Measurements from ENCODE around the gene PSMA2. TPM values are rescaled to one million over a fixed set of nuclear protein-coding genes. Genes with fewer than 3 reads are reported as not detected.

PSMA2 gene
- total RNA-seq, 1 experiment from 2014 or later = 228 TPM

DNA sequence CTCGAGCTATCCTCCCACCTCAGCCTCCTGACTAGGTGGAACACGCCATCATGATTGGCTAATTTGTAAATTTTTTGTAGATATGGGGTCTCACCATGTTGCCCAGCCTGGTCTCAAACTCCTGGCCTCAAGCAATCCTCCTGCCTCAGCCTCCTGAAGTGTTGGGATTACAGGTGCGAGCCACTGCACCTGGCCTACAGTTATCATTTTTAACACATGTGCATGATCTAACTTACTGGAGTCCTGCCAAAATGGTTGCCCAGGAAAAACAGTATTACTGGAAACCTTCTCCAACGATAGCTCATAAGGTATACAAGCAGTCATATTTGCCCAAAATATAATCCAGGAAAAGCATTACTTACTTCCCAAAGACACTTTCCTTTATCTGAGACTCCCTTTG, 20.4 kb upstream of the PSMA2 start:
- POLR2A ChIA-PET = no interaction called here
- H3K4me1 Mint-ChIP-seq = peaks cover 3% of the 10 kb centered on the region; the same call in 1 of the 2 replicates

DNA sequence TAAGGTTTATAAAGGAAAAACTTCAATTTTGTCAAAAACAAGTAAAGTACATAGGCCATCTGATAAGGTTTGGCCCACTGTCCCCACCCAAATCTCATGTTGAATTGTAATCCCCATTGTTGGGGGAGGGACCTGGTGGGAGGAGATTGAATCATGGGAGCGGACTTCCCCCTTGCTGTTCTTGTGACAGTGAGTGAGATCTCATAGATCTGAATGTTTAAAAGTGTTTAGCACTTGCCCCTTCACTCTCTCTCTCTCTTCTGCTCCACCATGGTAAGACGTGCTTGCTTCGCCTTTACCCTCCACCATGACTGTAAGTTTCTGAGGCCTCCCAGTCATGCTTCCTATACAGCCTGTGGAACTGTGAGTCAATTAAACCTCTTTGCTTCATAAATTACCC, 18.4 kb upstream of the PSMA2 start:
- ATAC-seq (no peak), DNase-seq (ENCODE audit: low spot score) (no peak)
- TF ChIP-seq, protein P1, sequence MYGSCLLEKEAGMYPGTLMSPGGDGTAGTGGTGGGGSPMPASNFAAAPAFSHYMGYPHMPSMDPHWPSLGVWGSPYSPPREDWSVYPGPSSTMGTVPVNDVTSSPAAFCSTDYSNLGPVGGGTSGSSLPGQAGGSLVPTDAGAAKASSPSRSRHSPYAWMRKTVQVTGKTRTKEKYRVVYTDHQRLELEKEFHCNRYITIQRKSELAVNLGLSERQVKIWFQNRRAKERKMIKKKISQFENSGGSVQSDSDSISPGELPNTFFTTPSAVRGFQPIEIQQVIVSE (CRISPR knock-in tag; IDR thresholded peaks at IDR 0.05; ENCODE audit: borderline replicate concordance) = no peak
- TF ChIP-seq OVOL2 (CRISPR knock-in tag; IDR thresholded peaks at IDR 0.05; ENCODE audit: borderline replicate concordance) = no peak
- H3K27me3 Mint-ChIP-seq (ENCODE audit: low read depth) = no peaks in the 10 kb centered on the region
- ChIA-PET CTCF (interaction anchor here (0.9 kb wide), 1 partner anchor 121 kb away, joined by 3 read pairs; no protein-coding TSS in a partner anchor), POLR2A (no interaction called here)
- peaks cover 8% of the 10 kb centered on the region for H3K4me1 Mint-ChIP-seq
- peaks cover 6% of the 10 kb centered on the region for H3K36me3 Mint-ChIP-seq
- peaks cover 19% of the 10 kb centered on the region for H3K9me3 Mint-ChIP-seq
- H3K4me3 Mint-ChIP-seq = no peak overlapping the region
- no peak overlapping the region for H3K27ac Mint-ChIP-seq

More for the DNA sequence above, 20.4 kb upstream of the PSMA2 start:
- H3K27ac Mint-ChIP-seq = no peak overlapping the region
- ATAC-seq = no peak
- H3K9me3 Mint-ChIP-seq = peaks cover 32% of the 10 kb centered on the region
- peaks cover 19% of the 10 kb centered on the region for H3K36me3 Mint-ChIP-seq
- CTCF ChIA-PET = no interaction called here
- DNase-seq (ENCODE audit: low spot score) = no peak
- no peak for TF ChIP-seq ZBTB21 (CRISPR knock-in tag; IDR thresholded peaks at IDR 0.05; ENCODE audit: borderline replicate concordance)
- TF ChIP-seq CBFB (CRISPR knock-in tag; IDR thresholded peaks at IDR 0.05; ENCODE audit: low read depth) = no peak
- no peak for TF ChIP-seq SOX15 (CRISPR knock-in tag; IDR thresholded peaks at IDR 0.05)
- TF ChIP-seq RORB (CRISPR knock-in tag; IDR thresholded peaks at IDR 0.05) = no peak
- no peak for TF ChIP-seq TEAD4 (CRISPR knock-in tag; IDR thresholded peaks at IDR 0.05)
- TF ChIP-seq, protein P2, sequence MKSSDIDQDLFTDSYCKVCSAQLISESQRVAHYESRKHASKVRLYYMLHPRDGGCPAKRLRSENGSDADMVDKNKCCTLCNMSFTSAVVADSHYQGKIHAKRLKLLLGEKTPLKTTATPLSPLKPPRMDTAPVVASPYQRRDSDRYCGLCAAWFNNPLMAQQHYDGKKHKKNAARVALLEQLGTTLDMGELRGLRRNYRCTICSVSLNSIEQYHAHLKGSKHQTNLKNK (CRISPR knock-in tag; IDR thresholded peaks at IDR 0.05) = no peak
- TF ChIP-seq, protein P3, sequence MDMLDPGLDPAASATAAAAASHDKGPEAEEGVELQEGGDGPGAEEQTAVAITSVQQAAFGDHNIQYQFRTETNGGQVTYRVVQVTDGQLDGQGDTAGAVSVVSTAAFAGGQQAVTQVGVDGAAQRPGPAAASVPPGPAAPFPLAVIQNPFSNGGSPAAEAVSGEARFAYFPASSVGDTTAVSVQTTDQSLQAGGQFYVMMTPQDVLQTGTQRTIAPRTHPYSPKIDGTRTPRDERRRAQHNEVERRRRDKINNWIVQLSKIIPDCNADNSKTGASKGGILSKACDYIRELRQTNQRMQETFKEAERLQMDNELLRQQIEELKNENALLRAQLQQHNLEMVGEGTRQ (CRISPR knock-in tag; IDR thresholded peaks at IDR 0.05) = no peak
- no peak for TF ChIP-seq ZNF317 (CRISPR knock-in tag; IDR thresholded peaks at IDR 0.05; ENCODE audit: borderline replicate concordance, low read depth)
- TF ChIP-seq, protein P4, sequence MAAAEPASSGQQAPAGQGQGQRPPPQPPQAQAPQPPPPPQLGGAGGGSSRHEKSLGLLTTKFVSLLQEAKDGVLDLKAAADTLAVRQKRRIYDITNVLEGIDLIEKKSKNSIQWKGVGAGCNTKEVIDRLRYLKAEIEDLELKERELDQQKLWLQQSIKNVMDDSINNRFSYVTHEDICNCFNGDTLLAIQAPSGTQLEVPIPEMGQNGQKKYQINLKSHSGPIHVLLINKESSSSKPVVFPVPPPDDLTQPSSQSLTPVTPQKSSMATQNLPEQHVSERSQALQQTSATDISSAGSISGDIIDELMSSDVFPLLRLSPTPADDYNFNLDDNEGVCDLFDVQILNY (CRISPR knock-in tag; IDR thresholded peaks at IDR 0.05) = no peak
- TF ChIP-seq, protein P5, sequence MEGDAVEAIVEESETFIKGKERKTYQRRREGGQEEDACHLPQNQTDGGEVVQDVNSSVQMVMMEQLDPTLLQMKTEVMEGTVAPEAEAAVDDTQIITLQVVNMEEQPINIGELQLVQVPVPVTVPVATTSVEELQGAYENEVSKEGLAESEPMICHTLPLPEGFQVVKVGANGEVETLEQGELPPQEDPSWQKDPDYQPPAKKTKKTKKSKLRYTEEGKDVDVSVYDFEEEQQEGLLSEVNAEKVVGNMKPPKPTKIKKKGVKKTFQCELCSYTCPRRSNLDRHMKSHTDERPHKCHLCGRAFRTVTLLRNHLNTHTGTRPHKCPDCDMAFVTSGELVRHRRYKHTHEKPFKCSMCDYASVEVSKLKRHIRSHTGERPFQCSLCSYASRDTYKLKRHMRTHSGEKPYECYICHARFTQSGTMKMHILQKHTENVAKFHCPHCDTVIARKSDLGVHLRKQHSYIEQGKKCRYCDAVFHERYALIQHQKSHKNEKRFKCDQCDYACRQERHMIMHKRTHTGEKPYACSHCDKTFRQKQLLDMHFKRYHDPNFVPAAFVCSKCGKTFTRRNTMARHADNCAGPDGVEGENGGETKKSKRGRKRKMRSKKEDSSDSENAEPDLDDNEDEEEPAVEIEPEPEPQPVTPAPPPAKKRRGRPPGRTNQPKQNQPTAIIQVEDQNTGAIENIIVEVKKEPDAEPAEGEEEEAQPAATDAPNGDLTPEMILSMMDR (IDR thresholded peaks at IDR 0.05) = no peak
- no peak for TF ChIP-seq ETV6 (CRISPR knock-in tag; IDR thresholded peaks at IDR 0.05)
- TF ChIP-seq, protein P6, sequence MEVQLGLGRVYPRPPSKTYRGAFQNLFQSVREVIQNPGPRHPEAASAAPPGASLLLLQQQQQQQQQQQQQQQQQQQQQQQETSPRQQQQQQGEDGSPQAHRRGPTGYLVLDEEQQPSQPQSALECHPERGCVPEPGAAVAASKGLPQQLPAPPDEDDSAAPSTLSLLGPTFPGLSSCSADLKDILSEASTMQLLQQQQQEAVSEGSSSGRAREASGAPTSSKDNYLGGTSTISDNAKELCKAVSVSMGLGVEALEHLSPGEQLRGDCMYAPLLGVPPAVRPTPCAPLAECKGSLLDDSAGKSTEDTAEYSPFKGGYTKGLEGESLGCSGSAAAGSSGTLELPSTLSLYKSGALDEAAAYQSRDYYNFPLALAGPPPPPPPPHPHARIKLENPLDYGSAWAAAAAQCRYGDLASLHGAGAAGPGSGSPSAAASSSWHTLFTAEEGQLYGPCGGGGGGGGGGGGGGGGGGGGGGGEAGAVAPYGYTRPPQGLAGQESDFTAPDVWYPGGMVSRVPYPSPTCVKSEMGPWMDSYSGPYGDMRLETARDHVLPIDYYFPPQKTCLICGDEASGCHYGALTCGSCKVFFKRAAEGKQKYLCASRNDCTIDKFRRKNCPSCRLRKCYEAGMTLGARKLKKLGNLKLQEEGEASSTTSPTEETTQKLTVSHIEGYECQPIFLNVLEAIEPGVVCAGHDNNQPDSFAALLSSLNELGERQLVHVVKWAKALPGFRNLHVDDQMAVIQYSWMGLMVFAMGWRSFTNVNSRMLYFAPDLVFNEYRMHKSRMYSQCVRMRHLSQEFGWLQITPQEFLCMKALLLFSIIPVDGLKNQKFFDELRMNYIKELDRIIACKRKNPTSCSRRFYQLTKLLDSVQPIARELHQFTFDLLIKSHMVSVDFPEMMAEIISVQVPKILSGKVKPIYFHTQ (CRISPR knock-in tag; IDR thresholded peaks at IDR 0.05) = no peak
- no peaks in the 10 kb centered on the region for H3K27me3 Mint-ChIP-seq (ENCODE audit: low read depth)
- no peak overlapping the region for H3K4me3 Mint-ChIP-seq

DNA sequence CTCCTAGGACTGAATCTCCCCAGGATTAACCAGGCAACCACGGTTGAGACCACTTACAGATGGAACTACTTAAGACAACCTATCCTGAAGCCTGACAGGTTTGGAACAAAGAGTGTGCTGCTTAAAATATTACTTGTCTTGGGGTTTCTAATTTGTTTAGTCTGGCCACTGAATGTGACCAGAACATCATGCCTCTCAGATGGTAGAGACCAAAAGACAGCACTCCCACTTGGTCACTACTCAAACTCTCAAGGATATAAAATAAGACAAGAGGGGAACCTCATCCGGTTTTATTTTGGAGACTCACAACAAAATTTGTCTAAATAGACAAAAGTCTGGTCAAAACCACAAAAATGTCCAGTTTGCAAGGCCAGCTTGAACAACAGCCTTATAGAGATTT, 15.5 kb upstream of the PSMA2 start:
- no peaks in the 10 kb centered on the region for H3K27me3 Mint-ChIP-seq (ENCODE audit: low read depth)
- ChIA-PET CTCF (no interaction called here), POLR2A (no interaction called here)
- no peak overlapping the region for H3K4me3 Mint-ChIP-seq
- no peak for ATAC-seq
- H3K9me3 Mint-ChIP-seq = peaks cover 4% of the 10 kb centered on the region
- no peak for DNase-seq (ENCODE audit: low spot score)
- H3K36me3 Mint-ChIP-seq = no peaks in the 10 kb centered on the region
- no peak overlapping the region for H3K27ac Mint-ChIP-seq
- peaks cover 8% of the 10 kb centered on the region for H3K4me1 Mint-ChIP-seq
- TF ChIP-seq JAZF1 (CRISPR knock-in tag; IDR thresholded peaks at IDR 0.05) = no peak
- TF ChIP-seq, protein P7, sequence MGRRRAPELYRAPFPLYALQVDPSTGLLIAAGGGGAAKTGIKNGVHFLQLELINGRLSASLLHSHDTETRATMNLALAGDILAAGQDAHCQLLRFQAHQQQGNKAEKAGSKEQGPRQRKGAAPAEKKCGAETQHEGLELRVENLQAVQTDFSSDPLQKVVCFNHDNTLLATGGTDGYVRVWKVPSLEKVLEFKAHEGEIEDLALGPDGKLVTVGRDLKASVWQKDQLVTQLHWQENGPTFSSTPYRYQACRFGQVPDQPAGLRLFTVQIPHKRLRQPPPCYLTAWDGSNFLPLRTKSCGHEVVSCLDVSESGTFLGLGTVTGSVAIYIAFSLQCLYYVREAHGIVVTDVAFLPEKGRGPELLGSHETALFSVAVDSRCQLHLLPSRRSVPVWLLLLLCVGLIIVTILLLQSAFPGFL (CRISPR knock-in tag; IDR thresholded peaks at IDR 0.05; ENCODE audit: borderline replicate concordance) = no peak
- TF ChIP-seq, protein P3 (CRISPR knock-in tag; IDR thresholded peaks at IDR 0.05) = no peak
- TF ChIP-seq, protein P8, sequence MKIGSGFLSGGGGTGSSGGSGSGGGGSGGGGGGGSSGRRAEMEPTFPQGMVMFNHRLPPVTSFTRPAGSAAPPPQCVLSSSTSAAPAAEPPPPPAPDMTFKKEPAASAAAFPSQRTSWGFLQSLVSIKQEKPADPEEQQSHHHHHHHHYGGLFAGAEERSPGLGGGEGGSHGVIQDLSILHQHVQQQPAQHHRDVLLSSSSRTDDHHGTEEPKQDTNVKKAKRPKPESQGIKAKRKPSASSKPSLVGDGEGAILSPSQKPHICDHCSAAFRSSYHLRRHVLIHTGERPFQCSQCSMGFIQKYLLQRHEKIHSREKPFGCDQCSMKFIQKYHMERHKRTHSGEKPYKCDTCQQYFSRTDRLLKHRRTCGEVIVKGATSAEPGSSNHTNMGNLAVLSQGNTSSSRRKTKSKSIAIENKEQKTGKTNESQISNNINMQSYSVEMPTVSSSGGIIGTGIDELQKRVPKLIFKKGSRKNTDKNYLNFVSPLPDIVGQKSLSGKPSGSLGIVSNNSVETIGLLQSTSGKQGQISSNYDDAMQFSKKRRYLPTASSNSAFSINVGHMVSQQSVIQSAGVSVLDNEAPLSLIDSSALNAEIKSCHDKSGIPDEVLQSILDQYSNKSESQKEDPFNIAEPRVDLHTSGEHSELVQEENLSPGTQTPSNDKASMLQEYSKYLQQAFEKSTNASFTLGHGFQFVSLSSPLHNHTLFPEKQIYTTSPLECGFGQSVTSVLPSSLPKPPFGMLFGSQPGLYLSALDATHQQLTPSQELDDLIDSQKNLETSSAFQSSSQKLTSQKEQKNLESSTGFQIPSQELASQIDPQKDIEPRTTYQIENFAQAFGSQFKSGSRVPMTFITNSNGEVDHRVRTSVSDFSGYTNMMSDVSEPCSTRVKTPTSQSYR (CRISPR knock-in tag; IDR thresholded peaks at IDR 0.05) = no peak
- TF ChIP-seq SOX15 (CRISPR knock-in tag; IDR thresholded peaks at IDR 0.05) = no peak
- no peak for TF ChIP-seq FOXK1 (CRISPR knock-in tag; IDR thresholded peaks at IDR 0.05)
